Esophagus (tissue), 2 donors: ENCODE results near the gene TFEB. TPM values are rescaled to one million over a fixed set of nuclear protein-coding genes. Genes with fewer than 3 reads are reported as not detected.

Source experiments
- H3K27ac ChIP-seq, 2 donors: one replicate each; pipeline ENCODE4 v1.5.1; 2013; ENCODE audit warnings: low read depth in 2 of 2, mild to moderate bottlenecking in 2 of 2, inconsistent platforms in 1 of 2, low read length in 1 of 2, moderate library complexity in 1 of 2
- H3K27me3 ChIP-seq, 2 donors: one replicate each; pipeline ENCODE4 v1.6.1; 2013; ENCODE audit warnings: low read length in 2 of 2, control low read depth in 1 of 2, mild to moderate bottlenecking in 1 of 2; ENCODE audit not compliant: insufficient read depth in 2 of 2, control insufficient read depth in 1 of 2
- H3K36me3 ChIP-seq, 2 donors: one replicate each; pipeline ENCODE4 v1.6.1; 2013; ENCODE audit warnings: low read length in 1 of 2; ENCODE audit not compliant: control insufficient read depth in 2 of 2, insufficient read depth in 2 of 2
- H3K4me1 ChIP-seq, 2 donors: one replicate each; pipeline ENCODE4 v1.6.1; 2013; ENCODE audit warnings: low read length in 1 of 2; ENCODE audit not compliant: control insufficient read depth in 2 of 2, insufficient read depth in 2 of 2
- H3K4me3 ChIP-seq, 2 donors: one replicate each; pipeline ENCODE4 v1.5.1; 2013; ENCODE audit warnings: low read length in 2 of 2, mild to moderate bottlenecking in 2 of 2, low read depth in 1 of 2, moderate library complexity in 1 of 2
- H3K9me3 ChIP-seq, 2 donors: one replicate each; pipeline ENCODE4 v1.6.1; 2013; ENCODE audit warnings: mild to moderate bottlenecking in 2 of 2, low read depth in 1 of 2, low read length in 1 of 2, moderate library complexity in 1 of 2; ENCODE audit not compliant: control insufficient read depth in 2 of 2, insufficient read depth in 1 of 2
- WGBS, 2 donors: extraction: QIAGEN DNeasy Blood & Tissue Kit; methylation state at CpG; one replicate each; pipeline ENCODE4 v1.1.7; 2013; 5-methylcytosine and 5-hydroxymethylcytosine counted together
- polyA plus RNA-seq, 2 donors: library from polyadenylated mRNA; stranded (reverse); fragments of 200-250 nt; gene quantifications; one replicate each; pipeline ENCODE4 v1.2.3, GENCODE V29; 2013
- donor health status: healthy with polysubstance abuse.
- donor health status: Bipolar disorder and iron deficiency.

TFEB gene
- polyA plus RNA-seq, 2 donors, result 8.9 to 15.0 TPM

DNA sequence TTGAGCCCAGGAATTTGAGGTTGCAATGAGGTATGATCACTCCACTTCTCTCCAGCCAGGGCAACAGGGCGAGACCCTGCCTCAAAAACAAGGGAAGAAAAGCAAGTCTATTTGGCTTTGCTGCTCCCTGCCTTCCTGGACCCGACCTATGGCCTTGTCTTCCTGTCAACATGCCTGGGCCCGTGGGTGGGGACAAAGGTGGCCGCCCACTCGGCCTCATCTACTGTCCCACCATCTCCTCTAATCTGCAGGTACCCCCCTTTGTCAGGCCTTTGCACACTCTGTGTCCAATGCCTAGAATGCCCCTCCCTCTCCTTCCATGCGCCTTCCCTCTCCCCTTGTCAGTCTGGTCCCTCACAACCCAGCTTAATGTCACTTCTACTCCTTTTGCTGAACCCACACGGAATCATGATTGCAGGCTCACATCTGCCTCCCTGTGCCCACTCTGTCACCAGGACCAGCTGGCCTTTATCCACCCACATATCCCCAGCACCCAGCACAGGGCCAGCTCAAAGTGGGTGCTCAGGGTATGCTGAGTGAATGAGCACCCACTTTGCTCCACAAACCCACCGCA is 56.8 kb downstream of the TFEB start:
- H3K4me3 ChIP-seq, result no peak overlapping the region
- no peaks in the 10 kb centered on the region for H3K36me3 ChIP-seq
- H3K4me1 ChIP-seq, result peaks cover 0 to 5% of the 10 kb centered on the region in 2 donors
- no peaks in the 10 kb centered on the region for H3K27me3 ChIP-seq
- H3K9me3 ChIP-seq, result no peaks in the 10 kb centered on the region
- WGBS, 2 donors, result 80 to 83% methylated on average over 8 of the region's 8 CpGs
- no peak overlapping the region for H3K27ac ChIP-seq

DNA sequence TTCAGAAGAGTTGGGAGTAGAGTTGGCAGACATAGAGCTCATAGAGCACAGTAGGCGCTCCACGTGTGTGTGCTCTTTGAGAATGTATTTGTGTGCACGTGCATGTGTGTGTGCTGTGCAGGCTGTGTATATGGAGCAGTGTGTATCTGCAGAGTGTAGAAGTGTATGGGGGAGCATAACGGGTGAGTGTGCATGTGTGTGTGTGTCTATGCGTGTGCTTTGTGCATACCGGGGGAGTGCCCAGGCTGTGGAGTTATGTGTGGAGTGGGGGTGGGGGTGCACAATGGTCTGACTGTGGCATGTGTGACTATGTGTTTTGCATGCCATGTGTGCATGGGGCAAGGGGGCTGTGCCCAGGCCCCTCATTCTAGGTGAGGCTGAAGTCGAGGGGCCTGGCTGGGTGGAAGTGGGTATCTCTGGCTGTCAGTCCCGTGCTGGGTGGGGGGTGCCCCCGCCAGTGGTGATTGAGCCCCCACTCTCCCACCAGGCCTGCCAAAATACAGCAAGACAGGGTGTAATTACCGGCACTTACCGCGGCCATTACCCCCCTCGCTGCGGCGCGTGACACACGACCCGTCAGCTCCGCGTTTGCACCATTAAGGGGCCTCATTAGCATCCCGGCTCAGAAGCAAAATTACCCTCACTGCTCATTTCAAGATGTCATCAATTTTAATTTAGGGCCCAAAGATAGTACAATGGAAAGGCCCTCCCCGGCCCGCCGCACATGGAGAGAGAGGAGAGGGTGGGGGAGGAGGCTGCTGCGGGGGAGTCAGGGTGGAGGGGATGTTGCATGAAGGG is 58.1 kb downstream of the TFEB start:
- Histone ChIP-seq H3K27ac (no peak overlapping the region), H3K36me3 (no peaks in the 10 kb centered on the region), H3K9me3 (no peaks in the 10 kb centered on the region), H3K27me3 (no peaks in the 10 kb centered on the region), H3K4me1 (no peaks in the 10 kb centered on the region), H3K4me3 (no peak overlapping the region)
- WGBS, 2 donors, result 83 to 84% methylated on average over 25 of the region's 25 CpGs

DNA sequence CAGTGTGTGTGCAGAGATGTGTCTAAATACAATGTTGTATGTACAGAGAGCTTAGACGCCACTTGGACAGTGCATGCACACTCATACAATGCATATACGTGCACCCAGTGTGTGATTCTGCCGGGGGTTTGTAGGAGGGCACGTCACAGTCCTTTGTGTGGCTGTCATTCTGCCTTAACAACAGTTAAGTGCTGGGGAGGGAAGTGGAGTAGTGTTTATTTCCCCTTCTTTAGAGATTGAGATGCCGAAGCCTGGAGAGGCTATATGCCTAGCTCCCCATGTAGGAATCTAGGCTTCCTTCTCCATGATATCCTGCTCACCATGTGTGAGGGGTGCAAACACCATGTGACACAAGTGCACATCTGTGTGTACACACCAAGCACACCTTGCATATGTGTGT is 59.0 kb downstream of the TFEB start:
- H3K27me3 ChIP-seq, result no peaks in the 10 kb centered on the region
- H3K36me3 ChIP-seq, result no peaks in the 10 kb centered on the region
- 82 to 86% methylated on average over 5 of the region's 5 CpGs for WGBS, 2 donors

DNA sequence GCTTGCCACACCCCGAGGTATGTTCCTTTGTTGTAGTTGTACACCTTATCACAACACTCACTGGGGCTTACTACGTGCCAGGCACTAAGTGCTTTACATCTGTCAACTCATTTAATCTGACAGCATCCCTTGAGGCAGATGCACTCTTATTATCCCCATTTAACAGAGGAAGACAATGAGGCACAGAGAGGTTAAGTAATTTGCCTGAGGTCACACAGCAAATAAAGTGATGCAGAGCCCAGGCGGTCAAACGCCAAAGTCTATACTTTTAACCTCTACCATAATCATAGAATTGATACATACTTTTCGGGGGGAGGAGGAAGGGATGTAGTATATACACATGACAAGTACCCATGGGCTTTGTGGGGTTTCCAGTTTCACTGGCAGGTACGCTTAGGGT is 59.4 kb downstream of the TFEB start:
- WGBS, 2 donors, result 85 to 86% methylated on average over 6 of the region's 6 CpGs

More for the DNA sequence above, 59.0 kb downstream of the TFEB start:
- no peak overlapping the region for H3K4me3 ChIP-seq
- no peak overlapping the region for H3K27ac ChIP-seq
- H3K4me1 ChIP-seq, result no peaks in the 10 kb centered on the region
- H3K9me3 ChIP-seq, result no peaks in the 10 kb centered on the region

DNA sequence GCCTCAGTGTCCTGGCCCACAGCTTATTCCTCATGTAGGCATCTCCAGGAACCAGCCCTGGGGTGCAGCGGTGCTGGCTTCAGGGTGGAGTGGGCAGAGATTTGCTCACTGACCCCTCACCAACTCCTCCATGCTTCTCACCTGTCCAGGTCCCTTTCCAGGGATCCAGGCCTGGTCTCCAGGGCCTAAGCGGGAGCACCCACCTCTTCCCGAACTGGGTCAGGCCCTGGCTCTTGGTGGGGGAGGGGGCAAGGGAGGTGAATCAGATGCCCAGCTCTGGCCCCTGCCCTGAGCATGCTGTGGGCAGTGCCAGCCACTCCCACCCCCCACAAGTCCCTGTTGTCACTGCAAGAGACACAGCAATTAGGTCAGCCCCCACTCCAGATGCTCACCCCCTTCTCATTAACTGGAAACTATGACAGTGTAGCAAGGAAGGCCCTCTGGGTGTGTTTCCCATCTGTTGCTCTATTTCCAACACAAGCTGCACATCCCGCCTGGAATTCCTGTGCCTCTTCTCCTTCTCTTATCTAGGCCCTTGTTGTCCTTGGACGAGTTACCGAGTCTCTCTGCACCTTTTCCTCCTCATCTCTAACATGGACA is 60.1 kb downstream of the TFEB start:
- Histone ChIP-seq H3K36me3 (no peaks in the 10 kb centered on the region), H3K4me1 (no peaks in the 10 kb centered on the region), H3K9me3 (no peaks in the 10 kb centered on the region), H3K27me3 (no peaks in the 10 kb centered on the region), H3K4me3 (no peak overlapping the region), H3K27ac (no peak overlapping the region)
- WGBS, 2 donors, result 83 to 90% methylated on average over 6 of the region's 6 CpGs

More for the DNA sequence above, 59.4 kb downstream of the TFEB start:
- H3K27me3 ChIP-seq, result no peaks in the 10 kb centered on the region
- no peak overlapping the region for H3K4me3 ChIP-seq
- H3K27ac ChIP-seq, result no peak overlapping the region
- H3K4me1 ChIP-seq, result no peaks in the 10 kb centered on the region
- H3K9me3 ChIP-seq, result no peaks in the 10 kb centered on the region
- H3K36me3 ChIP-seq, result no peaks in the 10 kb centered on the region

DNA sequence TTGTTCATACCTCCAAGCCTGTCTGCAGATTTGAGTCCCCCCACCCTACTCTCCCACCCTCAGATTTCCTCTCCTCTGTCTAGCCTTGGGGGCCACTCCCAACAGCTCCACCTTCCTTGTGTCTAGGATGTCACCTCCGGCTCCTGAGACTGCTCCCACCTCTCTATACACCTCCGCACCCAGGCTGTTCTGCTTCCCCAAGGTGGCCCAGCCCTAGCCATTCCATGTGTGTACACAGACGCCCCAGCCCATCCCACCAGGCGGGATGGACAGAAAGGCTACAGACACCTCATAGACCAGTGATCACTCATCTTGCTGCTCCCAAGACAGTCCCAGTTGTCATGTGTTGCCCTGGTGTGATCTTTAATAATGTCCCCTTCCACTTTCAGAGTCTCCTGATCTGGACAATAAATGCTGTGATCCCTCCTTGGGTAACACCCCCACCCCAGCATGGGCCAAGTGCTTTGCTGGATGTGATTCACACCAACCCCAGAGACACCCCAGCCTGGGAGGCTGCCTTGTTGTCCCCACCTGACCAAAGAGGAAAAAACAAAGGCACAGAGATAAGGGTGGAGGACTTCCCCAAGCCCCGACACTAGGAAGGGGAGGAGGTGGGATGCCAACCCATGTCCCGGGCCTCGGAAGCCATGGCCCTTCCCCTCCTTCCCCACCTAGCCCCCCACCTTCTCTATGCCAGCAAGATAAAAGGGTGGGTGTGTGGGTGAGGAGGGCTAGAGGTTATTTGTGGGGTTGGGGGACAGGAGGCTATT is 61.0 kb downstream of the TFEB start:
- H3K27ac ChIP-seq, result no peak overlapping the region
- no peaks in the 10 kb centered on the region for H3K27me3 ChIP-seq
- WGBS, 2 donors, result 83 to 86% methylated on average over 7 of the region's 7 CpGs
- no peaks in the 10 kb centered on the region for H3K9me3 ChIP-seq
- H3K4me3 ChIP-seq, result no peak overlapping the region
- H3K36me3 ChIP-seq, result no peaks in the 10 kb centered on the region
- H3K4me1 ChIP-seq, result no peaks in the 10 kb centered on the region

DNA sequence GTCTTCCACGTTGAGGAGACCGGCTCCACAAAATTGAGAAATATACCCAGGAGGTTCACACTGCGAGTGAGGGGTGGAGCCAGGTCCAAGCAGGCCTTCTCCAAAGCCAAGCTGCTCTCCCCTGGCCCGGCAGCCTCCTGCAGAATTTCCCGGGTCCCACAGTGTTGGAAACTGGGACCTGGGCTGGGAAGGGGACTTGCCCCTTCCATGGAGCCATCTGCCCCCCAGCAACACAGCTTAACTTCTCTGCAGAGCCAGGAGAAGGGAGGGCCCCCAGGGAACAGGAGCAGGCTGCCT is 61.8 kb downstream of the TFEB start:
- Histone ChIP-seq H3K9me3 (no peaks in the 10 kb centered on the region), H3K4me3 (no peak overlapping the region), H3K4me1 (no peaks in the 10 kb centered on the region), H3K27me3 (no peaks in the 10 kb centered on the region), H3K27ac (no peak overlapping the region), H3K36me3 (no peaks in the 10 kb centered on the region)
- 78 to 79% methylated on average over 5 of the region's 5 CpGs for WGBS, 2 donors

DNA sequence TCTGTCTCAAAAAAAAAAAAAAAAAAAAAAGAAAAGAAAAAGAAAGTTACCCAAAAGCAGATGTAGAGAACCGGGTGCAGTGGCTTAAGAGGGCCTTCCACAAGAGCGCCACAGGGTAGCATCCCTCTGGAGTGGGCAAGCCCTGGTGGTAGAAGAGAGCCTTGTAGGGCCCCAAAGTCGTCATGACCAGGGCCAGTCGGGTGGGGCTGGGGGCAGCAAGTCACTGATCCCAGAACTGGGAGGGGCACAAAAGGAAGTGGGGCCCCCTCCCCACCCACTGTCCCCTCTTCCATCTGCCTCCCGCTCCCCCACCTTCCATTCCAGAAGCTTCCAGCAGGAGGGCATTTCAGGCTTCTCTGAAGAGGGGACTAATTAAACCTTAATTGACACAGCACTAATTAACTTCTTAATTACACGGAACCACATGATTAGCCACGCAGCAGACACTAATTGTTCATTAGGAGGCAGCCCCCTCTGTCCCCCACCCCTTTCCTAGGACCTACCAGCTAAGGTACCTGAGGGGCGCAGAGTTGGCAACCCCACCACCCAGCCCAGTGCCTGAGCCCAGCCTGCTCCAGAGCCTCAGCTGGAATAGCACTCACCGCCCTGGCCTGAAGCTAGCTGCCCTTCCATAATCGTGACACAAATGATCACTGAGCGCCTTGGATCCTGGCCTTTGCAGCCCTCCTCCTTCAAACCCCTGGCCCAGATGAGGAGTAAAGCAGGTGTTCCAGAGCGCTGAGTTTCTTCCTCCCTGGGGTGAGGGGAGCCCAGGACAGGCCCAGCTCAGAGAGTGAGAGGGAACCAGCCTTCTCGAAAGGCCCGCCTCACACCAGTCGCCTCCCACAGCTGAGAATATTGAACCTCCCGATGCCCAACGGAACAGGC is 62.3 kb downstream of the TFEB start:
- Histone ChIP-seq H3K27ac (no peak overlapping the region), H3K27me3 (no peaks in the 10 kb centered on the region), H3K36me3 (no peaks in the 10 kb centered on the region), H3K4me1 (no peaks in the 10 kb centered on the region), H3K4me3 (no peak overlapping the region), H3K9me3 (no peaks in the 10 kb centered on the region)
- WGBS, 2 donors, result 83 to 85% methylated on average over 17 of the region's 17 CpGs

DNA sequence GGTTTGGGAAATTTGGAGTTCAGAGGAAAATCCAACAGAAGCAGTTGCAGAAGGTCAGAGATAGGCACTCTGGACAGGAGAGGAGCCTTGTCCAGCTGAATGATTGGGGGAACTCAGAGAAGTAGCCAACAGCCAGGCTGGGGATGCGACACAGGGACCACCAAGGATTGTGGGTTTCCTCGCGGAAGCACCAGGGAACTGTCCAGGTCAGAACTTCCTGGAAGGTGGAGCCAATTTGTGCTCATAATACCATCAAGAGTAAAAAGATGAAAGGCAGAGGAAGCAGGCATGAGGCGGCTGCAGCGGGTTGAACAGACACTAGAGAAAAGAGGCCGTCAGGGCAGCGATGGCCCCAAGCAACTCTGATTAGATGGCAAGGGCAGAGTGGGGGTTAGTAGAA is 63.4 kb downstream of the TFEB start:
- WGBS, 2 donors, result 78 to 83% methylated on average over 7 of the region's 7 CpGs
- no peaks in the 10 kb centered on the region for H3K9me3 ChIP-seq
- H3K4me1 ChIP-seq, result no peaks in the 10 kb centered on the region
- no peaks in the 10 kb centered on the region for H3K27me3 ChIP-seq
- no peaks in the 10 kb centered on the region for H3K36me3 ChIP-seq
- H3K27ac ChIP-seq, result no peak overlapping the region
- no peak overlapping the region for H3K4me3 ChIP-seq
